HG03159 (cell line): ENCODE data around the gene CSNK1A1L.
"Not testable (repeated sequence)": the region's sequence is repeated elsewhere in the genome, so short reads cannot be mapped to it uniquely, and the experiment has no call there.

Experiments
- ATAC-seq: cut with Tn5 transposase; IDR thresholded peaks from one replicate; pipeline ENCODE4 v1.9.1; 2021; ENCODE audit warnings: mild to moderate bottlenecking, moderate library complexity; ENCODE audit not compliant: unreplicated experiment

CSNK1A1L gene

DNA sequence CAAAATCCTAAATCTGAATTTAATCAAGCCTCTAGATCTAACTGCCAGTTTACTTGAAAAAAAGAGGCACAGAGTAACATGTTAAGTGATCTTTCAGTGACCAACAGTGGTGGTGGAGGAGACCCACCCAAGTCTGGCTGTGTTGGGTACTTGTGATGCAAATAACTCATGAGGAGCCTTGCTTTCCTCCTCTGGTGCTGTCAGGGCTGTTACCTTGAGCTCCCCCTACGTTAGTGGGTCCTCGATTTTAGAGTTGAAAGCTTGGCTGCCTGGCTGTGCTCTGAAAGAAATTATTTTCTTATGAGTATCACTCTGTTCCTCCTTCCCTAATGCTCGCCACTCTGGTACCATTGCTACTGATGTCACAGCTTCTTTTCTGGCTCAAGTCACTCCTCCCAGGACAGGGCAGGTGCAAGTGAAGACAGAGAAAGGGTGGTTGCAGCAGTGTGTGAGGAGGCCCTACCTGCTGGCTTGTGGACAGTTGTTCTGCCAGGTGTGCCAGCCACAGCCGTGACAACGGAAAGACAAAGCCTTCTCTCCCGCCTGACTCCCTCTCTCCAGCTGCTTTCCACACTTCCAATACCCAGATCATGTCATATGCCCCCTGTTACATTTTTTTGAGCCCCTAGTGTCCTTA, 39.5 kb downstream of the CSNK1A1L start:
- ATAC-seq = no peak

DNA sequence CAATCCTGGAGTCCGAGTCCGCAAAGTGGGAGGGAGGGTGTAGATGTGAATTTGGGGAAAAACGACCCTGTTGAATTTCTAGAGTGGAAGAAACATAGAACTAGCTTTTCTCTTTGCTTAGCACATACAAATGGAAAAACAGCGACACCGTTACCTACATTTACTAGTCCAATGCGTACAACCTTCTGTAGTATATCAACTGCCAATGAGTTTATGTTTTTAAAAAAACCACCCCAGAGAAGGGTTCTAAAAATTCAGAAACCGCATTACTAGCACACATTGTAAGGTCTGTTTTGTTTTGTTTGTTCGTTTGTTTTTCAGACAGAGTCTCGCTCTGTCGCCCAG, 45.6 kb downstream of the CSNK1A1L start:
- ATAC-seq = peak; percentile 31

DNA sequence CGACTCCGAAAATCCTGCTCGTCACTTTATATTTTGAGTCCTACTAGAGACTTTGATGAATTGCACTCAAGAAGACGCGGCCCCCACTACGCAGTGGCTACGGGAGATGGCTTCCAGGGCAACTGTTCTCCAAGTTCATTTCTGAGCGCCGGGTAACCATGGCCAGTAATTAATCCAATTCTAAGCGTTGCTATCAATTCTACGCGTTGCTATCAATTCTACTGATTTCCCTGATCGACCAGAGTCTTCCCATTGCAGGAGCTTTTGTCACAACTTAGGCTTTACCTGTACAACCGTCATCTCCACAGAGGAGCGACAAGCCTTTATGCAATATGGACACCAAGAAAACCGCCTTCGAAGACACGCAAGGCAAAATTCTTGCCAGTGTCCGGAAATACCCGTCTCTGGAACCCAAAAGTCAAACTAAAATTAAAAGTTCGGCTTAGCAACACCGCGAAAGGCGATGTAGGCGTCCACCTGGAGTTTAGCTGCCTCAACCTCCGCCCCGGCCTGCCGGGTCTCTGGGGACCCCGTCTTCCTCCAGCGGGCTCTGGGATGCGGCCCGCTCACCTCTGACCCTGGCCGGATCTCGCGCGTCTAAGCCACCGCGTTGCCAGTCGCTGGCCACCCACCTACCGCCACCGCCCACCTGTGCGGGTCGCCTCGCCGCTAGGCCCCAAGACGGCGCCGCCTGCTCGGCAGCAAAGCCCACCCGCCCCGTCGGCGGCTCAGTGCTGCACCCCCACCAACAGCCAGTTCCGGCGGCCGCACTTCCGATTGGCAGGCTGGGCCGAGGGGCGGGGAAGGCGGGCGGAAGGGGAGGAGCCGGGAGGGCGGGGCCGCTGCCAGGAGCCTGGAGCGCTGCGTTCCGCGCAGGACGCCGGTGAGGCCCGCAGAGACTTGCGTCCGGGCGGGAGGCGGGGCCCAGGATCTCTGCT, 46.3 kb downstream of the CSNK1A1L start, which contains the start of gene SUPT20H:
Gene SUPT20H (minus strand): TSS at position 779 of the 938 bp plus-strand sequence. CDS start 8,198 bp downstream, outside the sequence.
- ATAC-seq = peak; percentile 97

DNA sequence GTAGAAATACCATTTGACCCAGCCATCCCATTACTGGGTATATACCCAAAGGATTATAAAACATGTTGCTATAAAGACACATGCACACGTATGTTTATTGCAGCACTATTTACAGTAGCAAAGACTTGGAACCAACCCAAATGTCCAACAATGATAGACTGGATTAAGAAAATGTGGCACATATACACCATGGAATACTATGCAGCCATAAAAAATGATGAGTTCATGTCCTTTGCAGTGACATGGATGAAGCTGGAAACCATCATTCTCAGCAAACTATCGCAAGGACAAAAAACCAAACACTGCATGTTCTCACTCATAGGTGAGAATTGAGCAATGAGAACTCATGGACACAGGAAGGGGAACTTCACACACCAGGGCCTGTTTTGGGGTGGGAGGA, 49.2 kb downstream of the CSNK1A1L start:
- not testable (repeated sequence) for ATAC-seq
